ENCODE data around the gene VWA1.

DNA sequence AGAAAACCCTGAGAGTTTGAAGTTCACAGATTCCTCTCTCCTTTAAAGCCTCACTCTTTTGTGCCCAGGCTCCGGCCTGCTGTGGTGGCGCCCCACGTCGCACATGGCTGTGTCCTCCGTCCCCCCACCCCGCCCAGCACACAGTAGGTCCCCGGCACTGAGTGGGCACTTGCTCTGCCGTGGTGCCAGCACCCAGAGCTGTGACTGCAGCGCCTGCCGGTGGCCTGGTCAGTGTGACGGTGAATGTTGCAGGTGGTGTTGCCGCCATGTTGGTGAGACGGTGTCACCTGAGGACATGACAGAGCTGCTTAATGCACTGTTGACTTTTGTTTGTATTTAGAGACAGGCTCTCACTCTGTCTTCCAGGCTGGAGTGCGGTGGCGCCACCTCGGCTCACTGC lies 17.4 kb downstream of the VWA1 start:
- no peak for TF ChIP-seq RFX5 (IDR thresholded peaks at IDR 0.05; ENCODE audit: low read depth, low read length)
- TF ChIP-seq, protein P1, sequence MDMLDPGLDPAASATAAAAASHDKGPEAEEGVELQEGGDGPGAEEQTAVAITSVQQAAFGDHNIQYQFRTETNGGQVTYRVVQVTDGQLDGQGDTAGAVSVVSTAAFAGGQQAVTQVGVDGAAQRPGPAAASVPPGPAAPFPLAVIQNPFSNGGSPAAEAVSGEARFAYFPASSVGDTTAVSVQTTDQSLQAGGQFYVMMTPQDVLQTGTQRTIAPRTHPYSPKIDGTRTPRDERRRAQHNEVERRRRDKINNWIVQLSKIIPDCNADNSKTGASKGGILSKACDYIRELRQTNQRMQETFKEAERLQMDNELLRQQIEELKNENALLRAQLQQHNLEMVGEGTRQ (IDR thresholded peaks at IDR 0.05; ENCODE audit: low read depth, low read length), result no peak
- TF ChIP-seq CTCF (conservative IDR thresholded peaks at IDR 0.05; ENCODE audit: low read depth, low read length), result no peak
- no peak for TF ChIP-seq MAFK (IDR thresholded peaks at IDR 0.05; ENCODE audit: low read depth, low read length)
- no peak for TF ChIP-seq POLR2A (IDR thresholded peaks at IDR 0.05; ENCODE audit: low read depth, low read length)
- TF ChIP-seq FOS (IDR thresholded peaks at IDR 0.05; ENCODE audit: low read depth, low read length), result no peak
- TF ChIP-seq CEBPB (IDR thresholded peaks at IDR 0.05; ENCODE audit: low read depth, low read length), result no peak
- no peak for TF ChIP-seq CHD1 (IDR thresholded peaks at IDR 0.05; ENCODE audit: low read depth, low read length)

Data from IMR-90 (cell line).